Endodermal cell (in vitro differentiated cells): Measurements from ENCODE around the gene FKBP14. TPM values are rescaled to one million over a fixed set of nuclear protein-coding genes. Genes with fewer than 3 reads are reported as not detected.

Experiments used
- DNase-seq: peaks from one replicate; pipeline ENCODE4 v3.0.0-alpha.2; 2017
- H3K27ac ChIP-seq: 2 replicates; pipeline ENCODE4 v1.5.1; 2013; ENCODE audit warnings: mild to moderate bottlenecking, low read depth, low read length, moderate library complexity
- H3K27me3 ChIP-seq: 2 replicates; pipeline ENCODE4 v1.6.1; 2013; ENCODE audit warnings: mild to moderate bottlenecking, low read length, moderate library complexity; ENCODE audit not compliant: insufficient read depth, control insufficient read depth, poor library complexity, severe bottlenecking
- H3K36me3 ChIP-seq: 2 replicates; pipeline ENCODE4 v1.7.0; 2013; ENCODE audit warnings: mild to moderate bottlenecking, low read length, moderate library complexity; ENCODE audit not compliant: control insufficient read depth, insufficient read depth
- H3K4me1 ChIP-seq: one replicate; pipeline ENCODE4 v1.7.0; 2013; ENCODE audit warnings: low read length; ENCODE audit not compliant: control insufficient read depth, insufficient read depth
- H3K4me3 ChIP-seq: 2 replicates; pipeline ENCODE4 v1.5.1; 2013; ENCODE audit warnings: mild to moderate bottlenecking, low read length, moderate library complexity
- H3K9ac ChIP-seq: 2 replicates; pipeline ENCODE4 v1.6.1; 2013; ENCODE audit warnings: mild to moderate bottlenecking, low read length, moderate library complexity; ENCODE audit not compliant: poor library complexity, severe bottlenecking; ENCODE audit errors: extremely low read depth
- H3K9me3 ChIP-seq: 2 replicates; pipeline ENCODE4 v1.6.1; 2013; ENCODE audit warnings: mild to moderate bottlenecking, low read length, moderate library complexity; ENCODE audit not compliant: control insufficient read depth
- H3K27ac Mint-ChIP-seq: 2 replicates; pipeline ENCODE4 v1.8.0; 2020; ENCODE audit warnings: mixed read lengths
- H3K27me3 Mint-ChIP-seq: 2 replicates; pipeline ENCODE4 v1.8.0; 2021; ENCODE audit warnings: mild to moderate bottlenecking, mixed read lengths; ENCODE audit not compliant: insufficient read depth
- H3K36me3 Mint-ChIP-seq: 2 replicates; pipeline ENCODE4 v1.8.0; 2020; ENCODE audit warnings: low read depth, mixed read lengths
- H3K4me1 Mint-ChIP-seq: 2 replicates; pipeline ENCODE4 v1.8.0; 2020; ENCODE audit warnings: mixed read lengths
- H3K4me3 Mint-ChIP-seq: 2 replicates; pipeline ENCODE4 v1.8.0; 2020; ENCODE audit warnings: mild to moderate bottlenecking, moderate library complexity, mixed read lengths
- H3K9me3 Mint-ChIP-seq: 2 replicates; pipeline ENCODE4 v1.8.0; 2020; ENCODE audit warnings: mild to moderate bottlenecking, mixed read lengths
- WGBS, 2 experiments: methylation state at CpG; one replicate each; pipeline versions ENCODE4 v1.1.5 to v1.1.7; 2013; ENCODE audit warnings: missing lambda C conversion rate in 2 of 2, mixed read lengths in 1 of 2; ENCODE audit not compliant: insufficient coverage in 1 of 2, insufficient read length in 1 of 2; 5-methylcytosine and 5-hydroxymethylcytosine counted together
- total RNA-seq, 2 donors: library from RNA; stranded (reverse); fragmentation: NEBNext Ultra II Directional in 1 of 2; extraction: Animal tissue kit (Norgen Biotek cat#: 25700) in 1 of 2; gene quantifications; 2 replicates in 1 of 2; 3 replicates in 1 of 2; pipeline ENCODE4 v1.2.1, GENCODE V29; 2021
- TF ChIP-seq, protein P1 (sequence below): fragments of 200-600 bp; sonication (generic); conservative IDR thresholded peaks from 2 replicates; pipeline ENCODE4 v1.5.0; 2021; ENCODE audit warnings: antibody characterized with exemption, mild to moderate bottlenecking

The FKBP14 gene
- total RNA-seq, 2 donors from 2014 or later: 15.1 to 24.8 TPM

DNA sequence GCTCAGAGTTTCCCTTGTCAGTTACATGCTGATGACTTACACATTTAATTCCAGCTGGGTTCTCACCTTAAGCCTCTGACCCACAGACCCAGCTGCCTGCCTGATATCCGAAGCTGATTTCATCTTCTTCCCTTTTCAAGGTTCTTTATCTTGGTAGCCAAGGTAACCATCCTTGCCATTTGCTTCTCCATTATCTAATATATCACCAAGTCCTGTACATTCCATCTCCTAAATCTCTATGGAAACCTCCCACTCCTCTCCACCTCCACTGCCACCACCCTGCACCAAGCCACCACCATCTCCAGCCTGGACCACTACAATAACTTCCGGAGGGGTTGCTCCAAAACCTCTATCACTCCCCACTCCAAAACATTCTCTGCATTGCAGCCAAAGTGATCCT, 56.8 kb downstream of the FKBP14 start:
- Mint-ChIP-seq H3K4me3 (no peak overlapping the region), H3K4me1 (peaks cover 10% of the 10 kb centered on the region), H3K9me3 (no peaks in the 10 kb centered on the region), H3K27ac (no peak overlapping the region), H3K27me3 (no peaks in the 10 kb centered on the region), H3K36me3 (peaks cover 44% of the 10 kb centered on the region)
- Histone ChIP-seq H3K4me1 (no peaks in the 10 kb centered on the region), H3K9me3 (peaks cover 7% of the 10 kb centered on the region), H3K9ac (no peak overlapping the region), H3K27ac (peak overlapping the region; percentile 73), H3K36me3 (peaks cover 44% of the 10 kb centered on the region), H3K4me3 (no peak overlapping the region), H3K27me3 (no peaks in the 10 kb centered on the region)
- no peak for DNase-seq
- 79 to 87% methylated on average over 2 of the region's 2 CpGs for WGBS, 2 experiments
- TF ChIP-seq, protein P1, sequence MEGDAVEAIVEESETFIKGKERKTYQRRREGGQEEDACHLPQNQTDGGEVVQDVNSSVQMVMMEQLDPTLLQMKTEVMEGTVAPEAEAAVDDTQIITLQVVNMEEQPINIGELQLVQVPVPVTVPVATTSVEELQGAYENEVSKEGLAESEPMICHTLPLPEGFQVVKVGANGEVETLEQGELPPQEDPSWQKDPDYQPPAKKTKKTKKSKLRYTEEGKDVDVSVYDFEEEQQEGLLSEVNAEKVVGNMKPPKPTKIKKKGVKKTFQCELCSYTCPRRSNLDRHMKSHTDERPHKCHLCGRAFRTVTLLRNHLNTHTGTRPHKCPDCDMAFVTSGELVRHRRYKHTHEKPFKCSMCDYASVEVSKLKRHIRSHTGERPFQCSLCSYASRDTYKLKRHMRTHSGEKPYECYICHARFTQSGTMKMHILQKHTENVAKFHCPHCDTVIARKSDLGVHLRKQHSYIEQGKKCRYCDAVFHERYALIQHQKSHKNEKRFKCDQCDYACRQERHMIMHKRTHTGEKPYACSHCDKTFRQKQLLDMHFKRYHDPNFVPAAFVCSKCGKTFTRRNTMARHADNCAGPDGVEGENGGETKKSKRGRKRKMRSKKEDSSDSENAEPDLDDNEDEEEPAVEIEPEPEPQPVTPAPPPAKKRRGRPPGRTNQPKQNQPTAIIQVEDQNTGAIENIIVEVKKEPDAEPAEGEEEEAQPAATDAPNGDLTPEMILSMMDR: no peak

DNA sequence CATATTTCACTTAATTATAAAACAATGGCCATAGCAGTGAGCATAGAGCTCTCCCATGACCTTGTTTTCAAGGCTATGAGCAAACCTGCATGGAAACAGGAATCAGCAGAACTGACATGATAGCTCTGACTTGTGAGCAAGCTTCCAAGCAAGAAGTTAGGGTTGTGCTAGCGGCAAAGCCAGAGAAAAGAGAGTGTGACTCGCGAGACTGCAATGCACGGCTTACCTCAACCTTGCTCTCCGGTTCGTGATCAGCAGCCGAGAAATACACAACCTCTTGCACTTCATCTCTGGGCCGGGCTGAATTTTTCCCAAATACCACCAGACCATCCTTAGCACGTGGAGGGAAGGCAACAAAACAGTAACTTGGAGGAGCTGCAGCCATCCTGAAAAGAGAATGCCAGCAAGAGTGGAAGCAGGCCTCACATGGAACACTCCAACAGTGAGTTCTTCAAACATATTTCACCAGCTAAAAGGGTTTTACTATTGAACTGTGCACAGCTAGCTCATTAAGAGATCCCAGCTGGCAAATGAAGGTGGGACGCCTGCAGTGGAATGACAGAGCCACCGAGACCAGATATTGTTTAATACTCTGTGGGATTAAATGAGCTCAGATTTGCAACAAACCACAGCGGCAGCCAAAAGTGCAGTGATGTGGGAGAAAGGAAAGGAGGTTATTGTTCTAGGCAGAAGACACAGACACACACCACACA, 57.7 kb downstream of the FKBP14 start:
- no peak overlapping the region for H3K4me3 ChIP-seq
- Mint-ChIP-seq H3K4me3 (no peak overlapping the region), H3K36me3 (peaks cover 47% of the 10 kb centered on the region), H3K4me1 (peaks cover 10% of the 10 kb centered on the region), H3K27me3 (no peaks in the 10 kb centered on the region), H3K27ac (peak overlapping the region; percentile 75), H3K9me3 (no peaks in the 10 kb centered on the region)
- H3K36me3 ChIP-seq: peaks cover 45% of the 10 kb centered on the region
- no peaks in the 10 kb centered on the region for H3K4me1 ChIP-seq
- peaks cover 7% of the 10 kb centered on the region for H3K9me3 ChIP-seq
- WGBS, 2 experiments: 92 to 93% methylated on average over 8 to 12 of the region's 12 CpGs
- no peak overlapping the region for H3K9ac ChIP-seq
- DNase-seq: no peak
- no peak overlapping the region for H3K27ac ChIP-seq
- no peaks in the 10 kb centered on the region for H3K27me3 ChIP-seq
- TF ChIP-seq, protein P1: no peak

DNA sequence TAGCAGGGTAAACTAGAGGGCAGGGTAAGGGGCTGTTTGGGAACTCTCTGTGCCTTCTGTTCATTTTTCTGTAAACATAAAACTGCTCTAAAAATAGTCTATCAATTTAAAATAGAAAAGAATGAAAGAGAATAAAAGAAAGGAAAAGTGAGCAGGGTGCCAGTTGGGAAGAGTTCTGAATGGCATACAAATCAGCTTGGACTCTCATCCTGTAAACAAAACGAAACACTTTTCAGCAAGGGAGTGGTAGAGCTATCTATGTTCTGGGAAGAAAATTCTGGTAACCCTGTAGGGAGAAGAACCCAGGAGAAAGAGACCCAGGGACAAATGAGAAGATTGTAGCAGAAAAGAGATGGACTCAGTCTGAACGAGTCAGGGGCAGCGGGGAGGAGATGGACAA, 61.5 kb downstream of the FKBP14 start:
- no peak overlapping the region for H3K4me3 ChIP-seq
- peaks cover 68% of the 10 kb centered on the region for H3K36me3 Mint-ChIP-seq
- H3K27me3 Mint-ChIP-seq: no peaks in the 10 kb centered on the region
- 88 to 94% methylated on average over 3 of the region's 3 CpGs for WGBS, 2 experiments
- H3K9me3 Mint-ChIP-seq: peaks cover 3% of the 10 kb centered on the region
- H3K4me1 ChIP-seq: no peaks in the 10 kb centered on the region
- no peak overlapping the region for H3K27ac Mint-ChIP-seq
- DNase-seq: no peak
- no peaks in the 10 kb centered on the region for H3K27me3 ChIP-seq
- H3K9me3 ChIP-seq: peaks cover 7% of the 10 kb centered on the region
- peaks cover 66% of the 10 kb centered on the region for H3K36me3 ChIP-seq
- H3K4me3 Mint-ChIP-seq: no peak overlapping the region
- H3K27ac ChIP-seq: no peak overlapping the region
- no peak overlapping the region for H3K9ac ChIP-seq
- H3K4me1 Mint-ChIP-seq: peaks cover 11% of the 10 kb centered on the region
- TF ChIP-seq, protein P1: no peak
